OCI-M2 (cell line): Measurements from ENCODE around the gene IL19.
"Not testable (repeated sequence)": the region's sequence is repeated elsewhere in the genome, so short reads cannot be mapped to it uniquely, and the experiment has no call there.

Experiments used
- DNase-seq: peaks from one replicate; lab custom pipeline; 2025; ENCODE audit not compliant: unreplicated experiment; lab: John Stamatoyannopoulos, UW

IL19 gene

DNA sequence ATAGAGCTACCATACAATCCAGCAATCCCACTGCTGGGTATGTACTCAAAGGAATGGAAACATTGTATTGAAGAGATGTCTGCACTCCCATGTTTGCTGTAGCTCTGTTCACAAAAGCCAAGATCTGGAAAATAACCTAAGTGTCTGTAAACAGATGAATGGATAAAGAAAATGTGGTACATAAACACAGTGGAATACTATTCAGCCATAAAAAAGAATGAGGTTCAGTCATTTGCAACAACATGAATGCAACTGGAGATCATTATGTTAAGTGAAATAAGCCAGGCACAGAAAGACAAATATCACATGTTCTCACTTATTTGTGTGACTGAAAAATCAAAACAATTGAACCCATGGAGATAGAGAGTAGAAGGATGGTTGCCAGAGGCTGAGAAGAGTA, 83.1 kb downstream of the IL19 start:
- not testable (repeated sequence) for DNase-seq

DNA sequence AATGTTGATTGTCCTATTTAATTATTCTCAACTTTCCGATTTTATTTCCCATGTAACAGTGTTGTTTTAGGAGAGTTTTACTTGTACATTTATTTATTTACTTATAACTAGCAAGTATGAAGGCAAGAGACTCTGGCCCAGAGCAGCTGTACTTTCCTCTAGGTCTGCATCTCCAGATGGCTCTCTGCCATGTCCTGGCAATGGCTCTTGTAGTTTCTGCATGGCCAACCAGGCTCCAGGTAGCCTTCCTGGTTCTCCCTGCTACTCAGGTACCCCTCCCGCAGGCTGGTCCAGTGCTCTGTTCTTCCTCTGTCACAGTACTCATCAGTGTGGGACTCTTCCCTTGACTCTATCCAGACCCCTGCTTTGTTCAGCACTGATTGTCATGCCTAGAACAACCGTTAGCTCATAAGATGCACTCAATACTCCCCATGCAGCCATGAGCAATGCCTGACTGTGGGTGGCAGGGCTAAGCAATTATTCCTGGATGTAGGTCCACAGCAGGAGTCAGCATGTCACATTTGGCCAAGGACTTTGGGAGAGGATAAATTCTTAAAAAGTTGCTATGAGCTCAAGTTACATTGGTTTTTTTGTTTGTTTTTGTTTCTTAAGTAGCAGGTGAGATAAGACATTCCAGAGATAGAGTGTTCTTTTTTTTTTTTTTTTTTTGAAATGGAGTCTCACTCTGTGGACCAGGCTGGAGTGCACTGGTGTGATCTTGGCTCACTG, 84.0 kb downstream of the IL19 start:
- DNase-seq: no peak

- DNase-seq: no peak
Observed at GRCh38 chr1:206855859-206856258, 85.3 kb downstream of the IL19 start.

DNA sequence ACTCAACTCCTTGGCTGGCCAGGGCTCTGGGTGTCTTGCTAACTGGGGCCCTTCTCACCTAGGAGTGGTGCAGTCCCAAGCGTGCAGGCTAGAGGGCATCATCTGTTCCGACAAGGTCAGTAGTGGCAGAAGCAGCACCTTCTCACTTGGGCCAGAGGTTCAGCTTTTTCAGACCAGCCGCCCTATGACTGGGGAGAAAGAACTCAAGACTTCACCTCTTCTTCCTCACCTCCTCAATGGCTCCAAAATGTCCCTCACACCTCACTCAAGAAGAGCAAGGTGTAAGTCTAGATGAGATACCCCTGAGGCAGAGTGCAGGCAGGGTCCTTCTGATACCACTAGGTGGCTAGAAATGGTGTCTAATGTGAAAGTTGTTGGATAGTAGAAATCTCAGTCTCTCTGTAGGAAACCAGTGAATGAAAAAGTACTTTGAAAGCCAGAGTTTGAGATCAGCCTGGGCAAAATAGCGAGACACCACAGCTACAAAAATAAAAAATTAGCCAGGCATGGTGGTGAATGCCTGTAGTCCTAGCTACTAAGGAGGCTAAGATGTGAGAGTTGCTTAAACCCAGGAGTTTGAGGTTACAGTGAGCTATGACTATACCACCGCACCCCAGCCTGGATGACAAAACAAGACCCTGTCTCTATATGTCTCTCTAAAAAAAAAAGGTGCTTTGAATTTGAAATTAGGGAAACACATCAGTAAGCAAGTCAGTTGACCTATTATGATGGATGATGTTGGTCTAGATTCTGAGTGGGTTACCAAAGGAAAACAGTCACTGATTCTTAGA, 86.3 kb downstream of the IL19 start:
- no peak for DNase-seq

DNA sequence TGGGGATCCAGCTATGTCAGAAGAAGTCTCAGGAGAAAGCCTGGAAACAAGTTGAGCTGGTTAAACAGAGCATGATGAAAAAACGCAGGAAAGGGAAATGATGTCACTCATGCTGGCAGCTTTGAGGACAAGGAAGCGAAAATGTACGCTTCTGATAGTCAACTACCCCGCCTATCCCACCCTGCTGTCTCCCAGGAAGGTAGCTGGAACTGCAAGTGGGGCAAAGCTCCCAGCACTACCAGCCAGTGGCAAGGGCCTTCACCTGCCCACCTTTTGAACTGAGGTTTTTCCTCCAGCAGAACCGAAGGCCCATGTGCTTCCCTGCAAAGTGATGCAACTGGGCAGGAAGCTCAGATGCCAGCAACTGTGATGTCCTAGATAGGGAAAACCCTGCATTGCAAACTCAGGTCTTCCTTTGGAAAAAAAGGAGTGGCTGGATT, 88.5 kb downstream of the IL19 start:
- no peak for DNase-seq

DNA sequence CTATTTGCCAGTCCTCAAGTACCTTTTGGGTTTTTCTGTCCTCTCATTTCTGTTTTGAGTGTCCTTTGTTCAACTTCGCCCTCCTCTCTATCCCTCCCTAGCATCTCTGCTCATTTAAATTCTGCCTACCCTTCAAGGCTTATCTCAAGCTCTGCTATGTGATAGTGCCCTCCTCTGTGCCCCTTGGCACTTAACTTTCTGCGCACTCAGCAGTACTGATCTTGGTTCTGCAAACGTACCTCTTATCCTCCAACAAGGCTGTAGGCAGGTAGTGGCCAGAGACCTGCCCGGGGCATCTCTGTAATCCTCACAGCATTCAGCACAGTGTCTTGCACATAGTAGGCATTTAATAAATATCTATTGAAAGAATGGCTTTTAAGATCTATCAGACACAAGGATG, 89.6 kb downstream of the IL19 start:
- no peak for DNase-seq

DNA sequence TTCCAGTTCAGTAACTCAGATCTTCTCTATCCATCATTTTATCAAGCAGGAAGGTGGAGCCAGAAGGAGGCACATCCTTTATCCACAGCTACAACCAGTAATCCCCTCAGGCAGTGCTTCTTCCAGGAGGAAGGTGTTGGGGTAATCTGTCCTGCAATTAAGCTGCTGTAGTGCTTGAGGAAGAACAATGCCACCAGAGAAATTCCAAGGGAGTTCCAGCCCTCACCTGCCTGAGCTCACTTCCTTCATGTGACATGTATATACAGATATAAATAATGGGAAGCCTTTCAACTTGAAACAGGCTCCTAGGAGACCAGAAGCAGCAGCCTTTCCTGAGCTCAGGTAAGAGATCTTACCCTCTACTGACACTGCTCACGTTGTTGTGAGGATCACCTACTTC, 92.7 kb downstream of the IL19 start:
- DNase-seq: no peak

GRCh38 chr1:206864939-206865671, 94.5 kb downstream of the IL19 start, which contains the start of gene IL20:
Gene IL20, plus strand, starts transcription at chr1:206865623. Its CDS starts 230 bp downstream, at chr1:206865853.
- DNase-seq: no peak

- DNase-seq: no peak
Observed at GRCh38 chr1:206866062-206866461, 95.5 kb downstream of the IL19 start.

DNA sequence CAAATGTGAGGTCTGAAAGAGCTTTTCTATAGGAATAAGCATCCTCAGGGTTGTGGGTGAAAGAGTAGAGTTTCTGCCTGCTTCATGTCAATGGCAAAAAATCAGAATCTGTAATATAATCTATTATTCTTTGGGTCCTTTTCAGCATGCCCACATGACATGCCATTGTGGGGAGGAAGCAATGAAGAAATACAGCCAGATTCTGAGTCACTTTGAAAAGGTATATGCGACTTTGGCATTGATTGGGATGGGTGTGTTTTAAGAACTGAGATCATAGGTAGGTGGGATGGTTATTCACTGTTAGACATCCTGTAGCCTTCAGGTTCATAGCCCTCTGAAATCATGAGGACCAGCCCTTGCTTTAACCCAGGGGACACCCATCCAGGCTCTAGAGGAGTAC, 96.7 kb downstream of the IL19 start:
- DNase-seq: no peak

GRCh38 chr1:206867716-206868115, 97.1 kb downstream of the IL19 start:
- no peak for DNase-seq

GRCh38 chr1:206868264-206868663, 97.7 kb downstream of the IL19 start:
- DNase-seq: no peak

GRCh38 chr1:206872139-206872538, 101.6 kb downstream of the IL19 start:
- no peak for DNase-seq

- DNase-seq: no peak
Observed at GRCh38 chr1:206873603-206874188, 103.1 kb downstream of the IL19 start.

GRCh38 chr1:206875752-206876377, 105.3 kb downstream of the IL19 start:
- no peak for DNase-seq

- no peak for DNase-seq
Observed at GRCh38 chr1:206878456-206878855, 107.9 kb downstream of the IL19 start.

GRCh38 chr1:206880314-206880713, 109.7 kb downstream of the IL19 start:
- no peak for DNase-seq

GRCh38 chr1:206882555-206882954, 112.0 kb downstream of the IL19 start:
- no peak for DNase-seq

GRCh38 chr1:206883160-206883559, 112.6 kb downstream of the IL19 start:
- no peak for DNase-seq

DNA sequence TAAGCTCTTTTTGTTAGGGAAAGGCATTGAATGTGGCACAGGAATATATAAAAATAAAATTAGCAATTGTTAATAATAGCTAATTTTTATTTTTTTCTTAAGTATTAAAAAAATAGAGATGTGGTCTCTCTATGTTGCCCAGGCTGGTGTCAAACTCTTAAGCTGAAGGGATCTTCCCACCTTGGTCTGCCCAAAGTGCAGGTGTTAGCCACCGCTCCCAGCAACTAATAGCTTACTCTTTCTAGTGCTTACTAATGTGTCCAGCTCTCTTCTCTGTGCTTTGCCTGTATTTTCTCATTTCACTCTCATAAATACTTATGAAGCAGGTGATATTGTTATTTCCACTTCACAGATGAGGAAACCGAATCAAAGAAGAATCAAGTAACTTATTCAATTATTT, 113.3 kb downstream of the IL19 start:
- no peak for DNase-seq
